Measurements from ENCODE around the gene PRAMEF26. TPM values are rescaled to one million over a fixed set of nuclear protein-coding genes. Genes with fewer than 3 reads are reported as not detected.
"Not testable (repeated sequence)": the region's sequence is repeated elsewhere in the genome, so short reads cannot be mapped to it uniquely, and the experiment has no call there.

PRAMEF26 gene
- not detected for total RNA-seq

DNA sequence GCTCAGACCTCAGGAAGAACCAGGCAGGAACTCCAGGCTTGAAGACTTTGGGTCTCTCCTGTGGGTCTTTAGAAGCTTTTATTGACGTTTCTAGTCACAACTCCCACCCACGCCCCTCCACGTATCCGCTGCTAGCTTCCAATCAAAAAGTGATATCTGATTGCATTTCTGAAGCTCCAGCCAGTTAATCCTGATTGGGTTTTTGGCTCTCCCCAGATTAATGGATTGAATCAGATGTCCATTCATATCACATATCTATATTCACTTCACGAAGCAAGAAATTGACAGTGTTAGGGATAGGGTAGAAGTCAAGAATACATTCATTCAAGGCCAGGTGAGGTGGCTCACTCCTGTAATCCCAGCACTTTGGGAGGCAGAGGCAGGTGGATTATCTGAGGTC, at the start of gene PRAMEF26:
TSS of gene PRAMEF26 (minus strand) at position 101 of the 400 bp plus-strand sequence. CDS start 2,914 bp downstream, outside the sequence.
- DNase-seq; H3K4me1 ChIP-seq; H3K27ac ChIP-seq; H3K36me3 ChIP-seq; H3K4me3 ChIP-seq; intact Hi-C loops (cut with DNase I; ENCODE audit: low total_unique reads); H3K9me3 ChIP-seq; H3K27me3 ChIP-seq: not testable (repeated sequence)

DNA sequence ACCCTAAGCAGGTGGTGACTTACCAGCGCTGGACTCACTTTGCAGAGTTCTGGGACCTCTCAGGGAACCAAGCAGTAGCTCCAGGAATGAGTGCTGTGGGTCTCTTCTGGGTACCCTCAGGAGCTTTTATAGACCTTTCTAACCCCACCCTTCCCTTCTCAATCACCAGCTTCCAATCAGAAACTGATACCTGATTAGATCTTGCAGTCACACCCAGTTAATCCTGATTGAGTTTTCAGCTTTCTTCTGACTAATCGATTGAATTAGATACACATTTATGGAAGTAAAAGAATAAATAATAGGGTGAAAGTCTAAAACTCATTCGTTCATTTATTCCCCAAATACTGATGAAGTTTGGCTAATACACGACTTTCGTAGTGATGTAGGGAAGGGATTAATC, 45.5 kb upstream of the PRAMEF26 start, which contains the start of gene PRAMEF13:
TSS of gene PRAMEF13 (minus strand) at position 101 of the 400 bp plus-strand sequence. CDS start 1,820 bp downstream, outside the sequence.
- H3K27ac ChIP-seq; H3K36me3 ChIP-seq; intact Hi-C loops (cut with DNase I; ENCODE audit: low total_unique reads); H3K4me3 ChIP-seq; H3K27me3 ChIP-seq; H3K4me1 ChIP-seq; DNase-seq; H3K9me3 ChIP-seq: not testable (repeated sequence)

GRCh38 chr1:13171548-13171947, 15.7 kb upstream of the PRAMEF26 start, which contains the start of gene PRAMEF9:
TSS of gene PRAMEF9 (plus strand) at chr1:13171848. CDS start at chr1:13175281, 3,433 bp downstream.
- H3K4me1 ChIP-seq; H3K9me3 ChIP-seq; H3K27ac ChIP-seq; H3K27me3 ChIP-seq; H3K4me3 ChIP-seq; H3K36me3 ChIP-seq; DNase-seq; intact Hi-C loops (cut with DNase I; ENCODE audit: low total_unique reads): not testable (repeated sequence)

- H3K27ac ChIP-seq; DNase-seq; H3K36me3 ChIP-seq; intact Hi-C loops (cut with DNase I; ENCODE audit: low total_unique reads); H3K4me1 ChIP-seq; H3K9me3 ChIP-seq; H3K4me3 ChIP-seq; H3K27me3 ChIP-seq: not testable (repeated sequence)
Measured at GRCh38 chr1:13165531-13165930, 9.7 kb upstream of the PRAMEF26 start, which contains the start of gene HNRNPCL4. TSS of gene HNRNPCL4 (minus strand) at chr1:13165631. CDS start at chr1:13165467, 164 bp downstream.

DNA sequence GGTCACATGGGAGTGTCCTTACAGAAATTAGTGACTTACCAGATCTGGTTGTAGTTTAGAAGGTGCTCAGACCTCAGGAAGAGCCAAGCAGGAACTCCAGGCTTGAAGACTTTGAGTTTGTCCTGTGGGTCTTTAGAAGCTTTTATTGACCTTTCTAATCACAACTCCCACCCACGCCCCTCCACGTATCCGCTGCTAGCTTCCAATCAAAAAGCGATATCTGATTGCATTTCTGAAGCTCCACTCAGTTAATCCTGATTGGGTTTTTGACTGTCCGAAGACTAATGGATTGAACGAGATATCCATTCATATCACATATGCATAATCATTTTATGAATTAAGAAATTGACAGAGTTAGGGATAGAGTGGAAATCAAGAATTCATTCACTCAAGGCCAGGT, 39.1 kb downstream of the PRAMEF26 start, which contains the start of gene HNRNPCL2:
TSS of gene HNRNPCL2 (minus strand) at position 101 of the 400 bp plus-strand sequence. CDS start 454 bp downstream, outside the sequence.
- H3K9me3 ChIP-seq; H3K4me3 ChIP-seq; intact Hi-C loops (cut with DNase I; ENCODE audit: low total_unique reads); H3K36me3 ChIP-seq; H3K27me3 ChIP-seq; H3K27ac ChIP-seq; H3K4me1 ChIP-seq; DNase-seq: not testable (repeated sequence)

Other genes with a start within 250 kb of the PRAMEF26 start
- gene PRAMEF7, start 239.4 kb downstream of the PRAMEF26 start, total RNA-seq = not detected
- not detected for gene PRAMEF6, start 208.4 kb downstream of the PRAMEF26 start, total RNA-seq
- gene PRAMEF27, start 99.4 kb downstream of the PRAMEF26 start, total RNA-seq = not detected
- not detected for gene HNRNPCL3, start 95.2 kb downstream of the PRAMEF26 start, total RNA-seq
- gene PRAMEF25, start 85.2 kb downstream of the PRAMEF26 start, total RNA-seq = not detected
- gene HNRNPCL2, start 39.2 kb downstream of the PRAMEF26 start, total RNA-seq = not detected
- gene HNRNPCL4, start 9.6 kb upstream of the PRAMEF26 start, total RNA-seq = not detected
- gene PRAMEF9, start 15.8 kb upstream of the PRAMEF26 start, total RNA-seq = not detected
- gene PRAMEF13, start 45.4 kb upstream of the PRAMEF26 start, total RNA-seq = not detected
- not detected for gene PRAMEF18, start 70.1 kb upstream of the PRAMEF26 start, total RNA-seq
- not detected for gene PRAMEF5, start 98.2 kb upstream of the PRAMEF26 start, total RNA-seq
- not detected for gene PRAMEF8, start 129.1 kb upstream of the PRAMEF26 start, total RNA-seq
- gene PRAMEF33, start 147.5 kb upstream of the PRAMEF26 start, total RNA-seq = not detected
- gene PRAMEF15, start 159.6 kb upstream of the PRAMEF26 start, total RNA-seq = not detected
- gene PRAMEF14, start 191.1 kb upstream of the PRAMEF26 start, total RNA-seq = not detected
- gene PRAMEF19, start 215.9 kb upstream of the PRAMEF26 start, total RNA-seq = not detected
- not detected for gene PRAMEF17, start 233.6 kb upstream of the PRAMEF26 start, total RNA-seq

All from uterus (tissue), 4 donors.